NCI-H2171 (cell line): Measurements from ENCODE around the gene SLC6A4.
"Not testable (repeated sequence)": the region's sequence is repeated elsewhere in the genome, so short reads cannot be mapped to it uniquely, and the experiment has no call there.

Experiments used
- DNase-seq: peaks from one replicate; lab custom pipeline; 2025; lab: John Stamatoyannopoulos, UW

Gene SLC6A4

DNA sequence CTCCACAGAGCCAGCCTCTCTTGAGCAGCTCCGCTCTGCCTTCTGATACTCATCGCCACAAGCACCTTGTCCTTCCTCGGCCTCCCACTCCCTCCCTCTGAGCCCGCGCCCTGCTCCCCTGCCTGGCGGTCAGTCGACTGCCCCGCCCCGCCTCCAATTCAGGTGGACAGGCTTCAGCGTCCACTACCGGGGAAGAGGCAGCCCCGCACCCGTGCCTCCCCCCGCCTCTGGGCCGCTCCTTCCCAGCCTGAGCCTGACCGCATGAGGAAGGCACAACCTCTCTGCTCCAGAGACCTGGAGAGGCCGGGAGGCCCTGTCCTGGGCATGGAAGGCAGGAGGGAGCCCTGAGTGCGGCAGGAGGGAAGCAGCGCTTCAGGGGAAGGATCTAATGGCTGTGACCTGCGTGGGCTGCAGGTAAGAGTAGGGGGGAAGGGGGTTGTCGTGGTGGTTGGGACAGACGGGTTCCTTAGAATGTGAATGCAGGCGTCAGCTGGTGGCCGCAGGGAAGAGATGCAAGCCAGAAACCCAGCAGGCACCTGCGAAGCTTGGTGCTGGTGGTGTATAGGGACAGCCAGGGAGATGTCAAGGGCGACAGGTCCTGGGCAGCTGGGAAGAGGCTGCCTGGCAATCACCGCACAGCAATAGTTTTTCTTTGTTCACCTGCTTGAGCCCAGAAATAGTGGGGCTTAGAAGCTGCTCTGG lies 3.0 kb upstream of the SLC6A4 start:
- no peak for DNase-seq

GRCh38 chr17:30238003-30238344 lies 2.5 kb upstream of the SLC6A4 start:
- DNase-seq, result no peak

DNA sequence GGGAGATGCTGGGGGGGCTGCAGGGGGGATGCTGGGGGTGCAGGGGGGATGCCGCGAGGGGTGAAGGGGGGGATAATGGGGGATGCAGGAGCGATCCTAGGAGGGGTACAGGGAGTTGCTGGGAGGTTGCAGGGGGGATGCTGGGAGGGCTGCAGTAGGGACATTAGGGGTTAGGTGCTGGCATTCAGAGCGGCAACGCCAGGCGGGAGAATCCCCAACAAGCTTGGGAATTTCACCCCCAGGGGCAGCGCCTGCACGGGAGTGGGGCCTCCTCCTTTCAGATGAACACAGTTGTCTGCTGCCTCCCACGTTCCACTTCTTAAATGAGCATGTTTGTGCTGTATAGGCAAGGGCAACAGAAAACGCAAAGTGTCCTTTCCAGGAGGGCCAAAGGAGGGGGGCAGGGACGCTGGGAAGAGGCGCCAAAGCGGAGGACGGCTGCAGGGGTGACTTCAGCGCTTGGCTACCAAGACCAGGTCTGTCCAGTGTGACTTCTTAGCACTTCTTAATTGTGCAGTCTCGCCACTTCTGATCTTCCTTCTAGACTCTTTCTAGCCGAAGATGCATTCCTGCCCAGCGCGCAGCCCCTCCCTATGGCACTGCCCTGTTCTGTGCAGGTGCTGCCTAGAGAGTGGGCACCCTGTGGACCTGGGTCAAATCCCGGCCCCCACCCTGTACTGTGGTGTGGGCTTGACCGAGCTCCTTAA lies 2.0 kb upstream of the SLC6A4 start:
- DNase-seq, result no peak

- no peak for DNase-seq
Measured at GRCh38 chr17:30236766-30237165, 1.3 kb upstream of the SLC6A4 start.

DNA sequence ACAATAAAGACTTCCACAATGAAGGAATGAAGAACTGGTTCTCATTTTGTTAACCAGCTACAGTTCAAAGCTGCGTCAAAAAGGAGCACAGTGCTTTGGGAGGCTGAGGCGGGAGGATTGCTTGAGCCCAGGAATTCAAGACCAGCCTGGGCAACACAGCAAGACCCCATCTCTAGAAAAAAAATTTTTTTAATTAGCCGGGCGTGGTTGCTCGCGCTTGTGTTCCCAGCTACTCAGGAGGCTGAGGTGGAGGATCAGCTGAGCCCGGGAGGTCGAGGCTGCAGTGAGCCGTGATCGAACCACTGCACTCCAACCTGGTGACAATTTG lies 764 bp upstream of the SLC6A4 start:
- no peak for DNase-seq

GRCh38 chr17:30234964-30235363 lies 533 bp downstream of the SLC6A4 start:
- DNase-seq, result no peak

DNA sequence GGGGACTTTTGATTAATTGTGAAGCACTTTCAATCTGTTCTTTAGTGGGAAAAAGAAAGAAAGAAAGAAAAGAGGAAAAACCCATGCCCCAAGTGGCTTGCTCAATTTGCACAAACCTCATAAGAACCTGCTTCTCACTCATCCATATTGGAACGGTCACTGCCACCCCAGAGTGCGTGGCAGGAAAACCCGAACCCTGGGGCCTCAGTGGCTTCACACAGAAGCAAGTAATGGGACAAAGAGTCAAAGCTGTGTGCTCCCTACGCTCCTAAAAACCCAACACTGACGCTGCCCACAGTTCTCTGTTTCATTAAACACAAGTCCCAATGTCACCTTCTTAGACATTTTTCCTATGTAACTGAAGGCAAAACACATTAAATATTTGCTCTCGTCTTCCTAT lies 1.2 kb downstream of the SLC6A4 start:
- DNase-seq, result no peak

DNA sequence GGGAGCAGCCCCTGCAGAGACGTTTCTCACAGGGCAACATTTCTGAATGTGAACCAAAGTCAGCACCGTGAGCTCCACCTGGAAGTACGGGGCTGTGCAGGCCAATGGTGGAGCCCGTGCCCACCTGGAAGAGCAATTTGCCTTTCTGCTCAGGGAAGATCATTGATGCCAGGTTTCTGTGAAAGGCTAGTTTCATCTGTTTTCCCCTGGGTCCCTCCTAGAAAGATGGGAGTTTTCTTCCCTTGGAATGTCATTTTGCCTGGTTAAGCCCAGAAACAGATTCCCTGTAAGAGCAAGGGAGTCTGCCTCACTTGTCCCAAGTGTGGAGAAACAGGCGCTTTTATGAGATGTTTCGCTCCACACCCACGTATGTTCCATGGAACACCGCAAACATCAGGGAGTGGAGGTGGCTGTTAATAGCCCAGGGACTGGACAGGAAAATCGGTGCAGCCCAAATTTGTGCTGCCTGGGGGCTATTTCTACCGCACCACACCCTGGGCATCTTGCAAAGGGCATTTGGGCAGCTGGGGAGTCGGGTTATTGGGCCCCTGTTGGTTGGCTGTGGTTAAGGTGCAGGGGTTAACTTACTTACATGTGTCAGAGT lies 2.6 kb downstream of the SLC6A4 start:
- no peak for DNase-seq

GRCh38 chr17:30232015-30232823 lies 3.3 kb downstream of the SLC6A4 start:
- DNase-seq, result no peak

DNA sequence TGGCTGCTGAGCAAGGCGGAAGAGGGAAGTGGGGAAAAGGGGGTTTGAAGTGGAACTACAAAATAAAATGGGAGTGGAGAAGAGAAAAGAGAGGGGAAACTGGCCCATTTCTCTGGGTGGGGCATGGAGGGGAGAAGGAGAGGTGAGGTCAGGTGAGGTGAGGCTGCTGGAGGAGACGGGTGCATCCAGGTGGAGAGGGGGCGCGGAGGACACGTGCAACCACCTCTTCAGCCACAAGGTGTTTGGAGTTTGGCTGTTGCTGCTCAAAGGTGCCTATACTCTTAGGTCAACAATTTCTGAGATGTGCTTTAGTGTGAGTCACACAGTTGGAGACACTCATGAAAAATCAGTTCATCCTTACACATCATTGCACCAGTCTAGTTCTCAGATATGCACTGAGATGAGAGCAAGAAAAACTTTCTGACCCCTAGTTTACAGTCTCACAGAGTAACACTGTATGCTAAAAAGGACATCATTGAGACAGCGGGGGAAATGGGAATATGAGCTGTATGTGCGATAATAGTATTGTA lies 4.8 kb downstream of the SLC6A4 start:
- no peak for DNase-seq

GRCh38 chr17:30230009-30230408 lies 5.5 kb downstream of the SLC6A4 start:
- not testable (repeated sequence) for DNase-seq

DNA sequence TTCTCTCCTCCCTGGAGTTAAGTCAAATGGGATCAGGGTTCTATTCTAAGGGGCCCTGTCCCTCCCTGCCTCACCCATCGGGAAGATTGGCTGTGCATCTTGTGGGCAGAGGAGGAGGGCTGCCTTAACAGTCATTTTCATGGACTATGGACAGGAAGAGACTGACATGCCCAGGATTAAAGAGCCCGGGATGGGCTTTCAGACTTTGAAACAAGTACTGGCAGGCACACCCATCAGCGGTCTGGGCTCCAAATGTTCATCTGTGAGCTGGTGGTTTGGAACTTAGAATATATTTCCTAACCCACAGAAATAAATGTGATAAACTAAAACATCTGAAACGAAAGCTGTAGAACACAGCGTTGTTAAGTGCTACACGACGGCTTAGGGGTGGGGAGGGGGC lies 6.5 kb downstream of the SLC6A4 start:
- DNase-seq, result no peak

DNA sequence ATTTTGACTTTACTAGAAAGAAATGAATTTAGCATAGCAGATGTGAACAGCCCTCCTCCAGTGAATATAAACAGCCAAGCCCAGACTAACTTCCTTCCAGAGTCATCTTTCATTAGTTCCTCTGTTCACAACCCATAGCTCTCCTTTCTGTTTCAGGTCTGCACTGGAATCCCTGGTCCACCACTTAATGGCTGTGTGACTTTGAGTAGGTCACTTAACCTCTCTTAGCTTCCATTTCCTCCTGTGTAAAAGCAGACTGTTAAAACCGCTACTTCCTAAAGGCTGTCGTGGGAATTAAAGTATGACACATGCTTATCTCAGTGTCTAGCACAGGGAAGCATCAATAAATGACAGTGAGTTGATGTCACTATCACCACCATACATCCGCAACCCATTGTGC lies 7.5 kb downstream of the SLC6A4 start:
- DNase-seq, result no peak

- DNase-seq, result no peak
Measured at GRCh38 chr17:30226878-30227277, 8.6 kb downstream of the SLC6A4 start.

DNA sequence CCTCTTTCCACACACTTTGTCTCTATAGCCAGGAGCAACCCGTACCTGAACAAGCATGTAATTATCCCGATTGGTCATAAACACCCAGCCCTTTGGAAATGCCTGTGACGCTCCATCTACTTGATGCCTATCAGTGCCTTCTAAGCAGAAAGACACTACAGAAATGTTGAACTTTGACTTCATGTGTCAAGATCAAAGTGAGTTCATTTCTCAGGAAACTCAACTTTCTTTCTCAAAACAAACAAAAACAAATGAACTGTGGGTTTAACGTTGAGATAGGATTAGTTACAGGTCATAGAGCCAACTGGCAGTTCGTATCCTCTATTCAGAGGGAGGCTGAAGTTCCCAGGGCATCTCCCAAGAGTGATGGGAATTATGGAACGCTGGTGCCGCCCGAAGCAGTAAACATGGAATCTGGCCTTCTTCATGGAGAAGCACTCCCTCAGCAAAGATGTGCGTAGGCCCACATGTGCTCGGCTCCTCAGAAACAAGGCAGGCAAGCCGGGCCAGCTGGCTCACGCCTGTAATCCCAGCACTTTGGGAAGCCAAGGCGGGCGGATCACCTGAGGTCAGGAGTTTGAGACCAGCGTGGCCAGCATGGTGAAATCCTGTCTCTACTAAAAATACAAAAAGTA lies 9.5 kb downstream of the SLC6A4 start:
- no peak for DNase-seq

- DNase-seq, result no peak
Measured at GRCh38 chr17:30225112-30225511, 10.4 kb downstream of the SLC6A4 start.

GRCh38 chr17:30224419-30224960 lies 11.0 kb downstream of the SLC6A4 start:
- DNase-seq, result no peak

- no peak for DNase-seq
Measured at GRCh38 chr17:30222721-30223175, 12.7 kb downstream of the SLC6A4 start.

GRCh38 chr17:30222251-30222650 lies 13.2 kb downstream of the SLC6A4 start:
- DNase-seq, result no peak

DNA sequence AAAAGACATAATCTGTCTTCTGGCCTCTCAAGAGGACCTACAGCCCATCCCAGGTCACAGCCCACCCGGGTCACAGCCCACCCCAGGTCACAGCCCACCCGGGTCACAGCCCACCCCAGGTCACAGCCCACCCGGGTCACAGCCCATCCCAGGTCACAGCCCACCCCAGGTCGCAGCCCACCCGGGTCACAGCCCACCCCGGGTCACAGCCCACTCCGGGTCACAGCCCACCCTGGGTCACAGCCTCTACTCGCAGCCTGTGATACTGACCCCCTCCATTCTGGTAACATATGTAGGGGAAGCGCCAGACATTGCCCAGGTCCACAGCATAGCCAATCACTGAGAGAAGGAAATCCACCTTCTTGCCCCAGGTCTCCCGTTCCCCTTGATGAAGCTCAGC lies 14.2 kb downstream of the SLC6A4 start:
- DNase-seq, result no peak

GRCh38 chr17:30220414-30220813 lies 15.1 kb downstream of the SLC6A4 start:
- no peak for DNase-seq

DNA sequence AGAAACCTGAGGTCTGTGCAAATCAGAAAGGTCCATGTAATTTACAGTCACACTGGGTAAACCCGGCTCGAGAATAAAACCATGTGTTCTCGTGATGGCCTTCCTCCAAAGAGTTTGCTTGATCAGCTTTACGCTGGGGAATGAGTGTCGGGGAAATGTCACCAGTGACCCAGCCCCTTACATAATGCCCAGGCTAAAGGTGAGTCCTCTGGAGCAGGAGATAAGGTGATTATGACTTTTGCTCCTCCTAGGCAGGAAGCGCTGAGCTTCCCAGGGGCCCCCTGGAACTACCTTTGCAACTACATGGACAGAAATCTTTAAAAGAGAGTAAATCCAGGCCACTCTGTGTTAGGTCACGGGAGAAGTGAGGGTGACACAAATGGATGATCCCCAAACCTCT lies 15.7 kb downstream of the SLC6A4 start:
- no peak for DNase-seq
